ENCODE results near the gene USP17L19.
"Not testable (repeated sequence)": the region's sequence is repeated elsewhere in the genome, so short reads cannot be mapped to it uniquely, and the experiment has no call there.

Gene USP17L19

GRCh38 chr4:9262572-9262971 lies 9.4 kb downstream of the USP17L19 start, which contains the start of gene USP17L21:
Gene USP17L21 (plus strand): TSS chr4:9262872. CDS start chr4:9262872, 0 bp downstream.
- H3K27me3 ChIP-seq (ENCODE audit: control insufficient read depth, insufficient read depth, low read length); H3K9ac ChIP-seq (ENCODE audit: low read length); H3K36me3 ChIP-seq (ENCODE audit: control insufficient read depth, insufficient read depth, low read length); H3K4me3 ChIP-seq (ENCODE audit: low read length); H3K9me3 ChIP-seq (ENCODE audit: control insufficient read depth, low read length); H3K4me1 ChIP-seq (ENCODE audit: control insufficient read depth, insufficient read depth, low read length): not testable (repeated sequence)

- H3K4me1 ChIP-seq (ENCODE audit: control insufficient read depth, insufficient read depth, low read length); H3K9me3 ChIP-seq (ENCODE audit: control insufficient read depth, low read length); H3K27me3 ChIP-seq (ENCODE audit: control insufficient read depth, insufficient read depth, low read length); H3K4me3 ChIP-seq (ENCODE audit: low read length); H3K36me3 ChIP-seq (ENCODE audit: control insufficient read depth, insufficient read depth, low read length); H3K9ac ChIP-seq (ENCODE audit: low read length): not testable (repeated sequence)
Measured at GRCh38 chr4:9267319-9267718, 14.1 kb downstream of the USP17L19 start, which contains the start of gene USP17L22. Gene USP17L22 (plus strand): TSS chr4:9267619. CDS start chr4:9267619, 0 bp downstream.

GRCh38 chr4:9271719-9272118 lies 18.5 kb downstream of the USP17L19 start:
- H3K4me3 ChIP-seq (ENCODE audit: low read length); H3K36me3 ChIP-seq (ENCODE audit: control insufficient read depth, insufficient read depth, low read length); H3K9ac ChIP-seq (ENCODE audit: low read length); H3K4me1 ChIP-seq (ENCODE audit: control insufficient read depth, insufficient read depth, low read length); H3K9me3 ChIP-seq (ENCODE audit: control insufficient read depth, low read length); H3K27me3 ChIP-seq (ENCODE audit: control insufficient read depth, insufficient read depth, low read length): not testable (repeated sequence)

Measured in mucosa of stomach (tissue), 1 donor.